Gastrocnemius medialis (tissue), 4 donors: ENCODE results near the gene GDF9.
"Not testable (repeated sequence)": the region's sequence is repeated elsewhere in the genome, so short reads cannot be mapped to it uniquely, and the experiment has no call there.

Experiments used
- CTCF ChIP-seq, 5 experiments: fragments of 450-650 bp in 3 of 5; fragments of 200-600 bp in 2 of 5; sonication (generic) in 2 of 5; IDR thresholded peaks in 4 of 5; conservative IDR thresholded peaks in 1 of 5; 1 replicate in 4 of 5; 2 replicates in 1 of 5; pipeline ENCODE4 v1.5.1; 2016 to 2019; ENCODE audit warnings: antibody characterized with exemption in 5 of 5, mild to moderate bottlenecking in 3 of 5, moderate library complexity in 3 of 5
- POLR2A ChIP-seq, 2 donors: fragments of 450-650 bp; IDR thresholded peaks; one replicate each; pipeline ENCODE4 v1.6.1; 2017; ENCODE audit warnings: antibody characterized with exemption in 2 of 2, mild to moderate bottlenecking in 2 of 2, moderate library complexity in 2 of 2

- TF ChIP-seq CTCF (IDR thresholded peaks at IDR 0.05 in 4 of 5, conservative IDR thresholded peaks at IDR 0.05 in 1 of 5); POLR2A (IDR thresholded peaks at IDR 0.05): not testable (repeated sequence)
These were observed 11.3 kb downstream of the GDF9 start for GRCh38 chr5:132854992-132855391.
